H1 (cell line): ENCODE measurements around the gene VSIG10.

Experiments
- CREB1 ChIP-seq: IDR thresholded peaks from 2 replicates; pipeline ENCODE4 v1.6.1; 2012; ENCODE audit warnings: inconsistent platforms
- GTF2F1 ChIP-seq: IDR thresholded peaks from 2 replicates; pipeline ENCODE4 v1.6.1; 2012; ENCODE audit warnings: low read depth, low read length, improper control_type of control experiment, borderline replicate concordance
- POLR2A ChIP-seq, 2 experiments: IDR thresholded peaks; 1 replicate in 1 of 2; 2 replicates in 1 of 2; pipeline ENCODE4 v1.6.1; 2011; ENCODE audit warnings: low read depth in 2 of 2, low read length in 2 of 2, mild to moderate bottlenecking in 2 of 2; ENCODE audit errors: control extremely low read depth in 1 of 2
- RAD21 ChIP-seq, 2 experiments: IDR thresholded peaks in 1 of 2; conservative IDR thresholded peaks in 1 of 2; 2 replicates each; pipeline ENCODE4 v1.6.1; 2011; ENCODE audit warnings: low read depth in 2 of 2, low read length in 2 of 2, improper control_type of control experiment in 1 of 2, inconsistent platforms in 1 of 2, mild to moderate bottlenecking in 1 of 2, moderate library complexity in 1 of 2
- SIRT6 ChIP-seq: IDR thresholded peaks from one replicate; pipeline ENCODE4 v1.7.1; 2012; ENCODE audit warnings: low read length, inconsistent platforms
- SRF ChIP-seq: IDR thresholded peaks from 2 replicates; pipeline ENCODE4 v1.6.1; 2011; ENCODE audit warnings: mild to moderate bottlenecking, low read depth, low read length, moderate library complexity
- TAF7 ChIP-seq: optimal IDR thresholded peaks from 2 replicates; pipeline ENCODE3; 2011; ENCODE audit warnings: low read depth, mild to moderate bottlenecking, inconsistent platforms, low read length, moderate library complexity, borderline replicate concordance
- YY1 ChIP-seq: IDR thresholded peaks from 2 replicates; pipeline ENCODE4 v1.6.1; 2011; ENCODE audit warnings: low read depth, mild to moderate bottlenecking, low read length
- TF ChIP-seq, protein P1 (sequence below), 3 experiments: IDR thresholded peaks; 1 replicate in 2 of 3; 2 replicates in 1 of 3; pipeline versions ENCODE4 v1.5.1 to v1.6.1; 2011; ENCODE audit warnings: low read length in 3 of 3, mild to moderate bottlenecking in 3 of 3, inconsistent platforms in 2 of 3, low read depth in 1 of 3, moderate library complexity in 1 of 3; ENCODE audit not compliant: insufficient read depth in 1 of 3; ENCODE audit errors: control extremely low read depth in 1 of 3

- TF ChIP-seq, protein P1, sequence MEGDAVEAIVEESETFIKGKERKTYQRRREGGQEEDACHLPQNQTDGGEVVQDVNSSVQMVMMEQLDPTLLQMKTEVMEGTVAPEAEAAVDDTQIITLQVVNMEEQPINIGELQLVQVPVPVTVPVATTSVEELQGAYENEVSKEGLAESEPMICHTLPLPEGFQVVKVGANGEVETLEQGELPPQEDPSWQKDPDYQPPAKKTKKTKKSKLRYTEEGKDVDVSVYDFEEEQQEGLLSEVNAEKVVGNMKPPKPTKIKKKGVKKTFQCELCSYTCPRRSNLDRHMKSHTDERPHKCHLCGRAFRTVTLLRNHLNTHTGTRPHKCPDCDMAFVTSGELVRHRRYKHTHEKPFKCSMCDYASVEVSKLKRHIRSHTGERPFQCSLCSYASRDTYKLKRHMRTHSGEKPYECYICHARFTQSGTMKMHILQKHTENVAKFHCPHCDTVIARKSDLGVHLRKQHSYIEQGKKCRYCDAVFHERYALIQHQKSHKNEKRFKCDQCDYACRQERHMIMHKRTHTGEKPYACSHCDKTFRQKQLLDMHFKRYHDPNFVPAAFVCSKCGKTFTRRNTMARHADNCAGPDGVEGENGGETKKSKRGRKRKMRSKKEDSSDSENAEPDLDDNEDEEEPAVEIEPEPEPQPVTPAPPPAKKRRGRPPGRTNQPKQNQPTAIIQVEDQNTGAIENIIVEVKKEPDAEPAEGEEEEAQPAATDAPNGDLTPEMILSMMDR (IDR thresholded peaks at IDR 0.05; ENCODE audit: control extremely low read depth in 1 of 3, insufficient read depth in 1 of 3, low read depth in 1 of 3, low read length in 3 of 3) = no peak
- TF ChIP-seq SRF (no peak), CREB1 (no peak), POLR2A (IDR thresholded peaks at IDR 0.05; ENCODE audit: control extremely low read depth in 1 of 2, low read depth in 2 of 2, low read length in 2 of 2) (no peak), SIRT6 (no peak), GTF2F1 (no peak), RAD21 (IDR thresholded peaks at IDR 0.05 in 1 of 2, conservative IDR thresholded peaks at IDR 0.05 in 1 of 2; ENCODE audit: low read depth in 2 of 2, low read length in 2 of 2) (no peak), TAF7 (no peak), YY1 (no peak)
Measured at GRCh38 chr12:118015306-118015705, 88.5 kb downstream of the VSIG10 start.
